Measurements from ENCODE around the gene KLC4.

GRCh38 chr6:43093436-43094289 is 34.2 kb downstream of the KLC4 start:
- TF ChIP-seq, protein P1, sequence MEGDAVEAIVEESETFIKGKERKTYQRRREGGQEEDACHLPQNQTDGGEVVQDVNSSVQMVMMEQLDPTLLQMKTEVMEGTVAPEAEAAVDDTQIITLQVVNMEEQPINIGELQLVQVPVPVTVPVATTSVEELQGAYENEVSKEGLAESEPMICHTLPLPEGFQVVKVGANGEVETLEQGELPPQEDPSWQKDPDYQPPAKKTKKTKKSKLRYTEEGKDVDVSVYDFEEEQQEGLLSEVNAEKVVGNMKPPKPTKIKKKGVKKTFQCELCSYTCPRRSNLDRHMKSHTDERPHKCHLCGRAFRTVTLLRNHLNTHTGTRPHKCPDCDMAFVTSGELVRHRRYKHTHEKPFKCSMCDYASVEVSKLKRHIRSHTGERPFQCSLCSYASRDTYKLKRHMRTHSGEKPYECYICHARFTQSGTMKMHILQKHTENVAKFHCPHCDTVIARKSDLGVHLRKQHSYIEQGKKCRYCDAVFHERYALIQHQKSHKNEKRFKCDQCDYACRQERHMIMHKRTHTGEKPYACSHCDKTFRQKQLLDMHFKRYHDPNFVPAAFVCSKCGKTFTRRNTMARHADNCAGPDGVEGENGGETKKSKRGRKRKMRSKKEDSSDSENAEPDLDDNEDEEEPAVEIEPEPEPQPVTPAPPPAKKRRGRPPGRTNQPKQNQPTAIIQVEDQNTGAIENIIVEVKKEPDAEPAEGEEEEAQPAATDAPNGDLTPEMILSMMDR (IDR thresholded peaks at IDR 0.05): no peak
- TF ChIP-seq POLR2A (IDR thresholded peaks at IDR 0.05) (no peak), POLR2AphosphoS5 (IDR thresholded peaks at IDR 0.05) (no peak)

Measured in breast epithelium (tissue), 3 donors.